Measurements from ENCODE around the gene KRT27. TPM values are rescaled to one million over a fixed set of nuclear protein-coding genes. Genes with fewer than 3 reads are reported as not detected.
"Not testable (repeated sequence)": the region's sequence is repeated elsewhere in the genome, so short reads cannot be mapped to it uniquely, and the experiment has no call there.

The KRT27 gene
- total and polyA plus RNA-seq, 11 donors = not detected

GRCh38 chr17:40755231-40755630 is 27.1 kb downstream of the KRT27 start, which contains the start of gene KRT25:
Gene KRT25, minus strand, starts transcription at chr17:40755331. Its CDS starts 60 bp downstream, at chr17:40755271.
- no peak for ATAC-seq
- H3K9me3 ChIP-seq = peaks cover 0 to 34% (median 19%) of the 10 kb centered on the region in 12 donors

GRCh38 chr17:40753804-40754203 is 28.5 kb downstream of the KRT27 start:
- WGBS, 4 donors = 86 to 90% (median 88%) methylated on average over 3 of the region's 3 CpGs
- Histone ChIP-seq H3K4me1 (no peaks in the 10 kb centered on the region), H3K36me3 (no peaks in the 10 kb centered on the region), H3K27me3 (peaks cover 0 to 12% (median 0%) of the 10 kb centered on the region in 9 donors), H3K4me3 (no peak overlapping the region), H3K9me3 (peaks cover 0 to 21% (median 5%) of the 10 kb centered on the region in 12 donors), H3K27ac (no peak overlapping the region)
- TF ChIP-seq POLR2A (IDR thresholded peaks at IDR 0.05) = no peak
- no peak for TF ChIP-seq CTCF (IDR thresholded peaks at IDR 0.05)
- DNase-seq (no peak), ATAC-seq (no peak)
- intact Hi-C loops (cut with DNase I) = loop anchor here in 1 of 10 donors (10.0 kb wide), 1 partner anchor 59 kb away; no protein-coding TSS in a partner anchor

More at GRCh38 chr17:40755231-40755630, 27.1 kb downstream of the KRT27 start, which contains the start of gene KRT25:
- Histone ChIP-seq H3K4me3 (no peak within 1 kb of the TSS), H3K27me3 (peaks cover 0 to 7% (median 0%) of the 10 kb centered on the region in 9 donors), H3K36me3 (no peaks in the 10 kb centered on the region), H3K27ac (no peak within 1 kb of the TSS), H3K4me1 (no peaks in the 10 kb centered on the region)
- no peak for DNase-seq
- intact Hi-C loops (cut with DNase I) = loop anchor here in 1 of 10 donors (10.0 kb wide), 1 partner anchor 60 kb away; no protein-coding TSS in a partner anchor
- 73 to 79% (median 77%) methylated on average over 4 of the region's 4 CpGs for WGBS, 4 donors
- TF ChIP-seq POLR2A (IDR thresholded peaks at IDR 0.05) (no peak), CTCF (IDR thresholded peaks at IDR 0.05) (no peak)

GRCh38 chr17:40751065-40751464 is 31.3 kb downstream of the KRT27 start:
- H3K9me3 ChIP-seq = peaks cover 0 to 4% (median 0%) of the 10 kb centered on the region in 12 donors
- no peaks in the 10 kb centered on the region for H3K36me3 ChIP-seq
- WGBS, 4 donors = 78 to 84% (median 81%) methylated on average over 14 of the region's 14 CpGs
- peaks cover 0 to 23% (median 0%) of the 10 kb centered on the region in 9 donors for H3K27me3 ChIP-seq
- intact Hi-C loops (cut with DNase I) = loop anchor here in 1 of 10 donors (10.0 kb wide), 1 partner anchor 56 kb away; no protein-coding TSS in a partner anchor
- H3K4me1 ChIP-seq = no peaks in the 10 kb centered on the region
- TF ChIP-seq CTCF (IDR thresholded peaks at IDR 0.05) = no peak
- TF ChIP-seq POLR2A (IDR thresholded peaks at IDR 0.05) = no peak
- no peak for ATAC-seq
- H3K27ac ChIP-seq = no peak overlapping the region
- no peak for DNase-seq
- H3K4me3 ChIP-seq = no peak overlapping the region

- Histone ChIP-seq H3K27me3 (peaks cover 0 to 25% (median 3%) of the 10 kb centered on the region in 9 donors), H3K27ac (no peak overlapping the region), H3K4me3 (no peak overlapping the region), H3K9me3 (peaks cover 0 to 4% (median 0%) of the 10 kb centered on the region in 12 donors), H3K36me3 (no peaks in the 10 kb centered on the region), H3K4me1 (no peaks in the 10 kb centered on the region)
- ATAC-seq (no peak), DNase-seq (no peak)
- intact Hi-C loops (cut with DNase I) = loop anchor here in 1 of 10 donors (10.0 kb wide), 1 partner anchor 56 kb away; no protein-coding TSS in a partner anchor
- TF ChIP-seq CTCF (IDR thresholded peaks at IDR 0.05) (no peak), POLR2A (IDR thresholded peaks at IDR 0.05) (no peak)
- WGBS, 4 donors = 77 to 85% (median 79%) methylated on average over 6 of the region's 6 CpGs
These were observed 32.0 kb downstream of the KRT27 start for GRCh38 chr17:40750391-40750790.

GRCh38 chr17:40748666-40749065 is 33.7 kb downstream of the KRT27 start:
- ATAC-seq; H3K36me3 ChIP-seq; DNase-seq; intact Hi-C loops (cut with DNase I); H3K27ac ChIP-seq; H3K4me1 ChIP-seq; H3K4me3 ChIP-seq; H3K9me3 ChIP-seq: not testable (repeated sequence)
- peaks cover 0 to 31% (median 3%) of the 10 kb centered on the region in 9 donors for H3K27me3 ChIP-seq
- 41 to 59% (median 55%) methylated on average over 1 of the region's 1 CpG for WGBS, 4 donors
